Mesenchymal stem cell (in vitro differentiated cells and primary cell): ENCODE results near the gene B3GAT2.

Experiments used
- DNase-seq: peaks from one replicate; pipeline ENCODE4 v3.0.0-alpha.2; 2013
- H2AFZ ChIP-seq: one replicate; pipeline ENCODE4 v1.6.1; 2013; ENCODE audit warnings: low read depth, mild to moderate bottlenecking, control low read depth, inconsistent platforms, low read length, moderate library complexity
- H2AK5ac ChIP-seq: 2 replicates; pipeline ENCODE4 v1.6.1; 2013; ENCODE audit warnings: low read length, moderate library complexity, mild to moderate bottlenecking, inconsistent platforms; ENCODE audit not compliant: severe bottlenecking
- H2BK120ac ChIP-seq: one replicate; pipeline ENCODE4 v1.6.1; 2013; ENCODE audit warnings: low read depth, mild to moderate bottlenecking, inconsistent platforms, low read length, moderate library complexity
- H2BK12ac ChIP-seq, 2 experiments: one replicate each; pipeline ENCODE4 v1.6.1; 2013; ENCODE audit warnings: inconsistent platforms in 2 of 2, low read length in 2 of 2, mild to moderate bottlenecking in 2 of 2, moderate library complexity in 2 of 2, control low read depth in 1 of 2
- H2BK15ac ChIP-seq: one replicate; pipeline ENCODE4 v1.6.1; 2013; ENCODE audit warnings: mild to moderate bottlenecking, low read depth, inconsistent platforms; ENCODE audit not compliant: poor library complexity, severe bottlenecking
- H2BK5ac ChIP-seq: 2 replicates; pipeline ENCODE4 v1.6.1; 2013; ENCODE audit warnings: low read depth, mild to moderate bottlenecking, low read length, control low read depth, inconsistent platforms; ENCODE audit not compliant: poor library complexity, severe bottlenecking
- H3K14ac ChIP-seq, 2 experiments: one replicate each; pipeline ENCODE4 v1.6.1; 2013; ENCODE audit warnings: inconsistent platforms in 2 of 2, low read length in 2 of 2, control low read depth in 1 of 2, mild to moderate bottlenecking in 1 of 2, moderate library complexity in 1 of 2
- H3K18ac ChIP-seq, 2 experiments: one replicate each; pipeline ENCODE4 v1.6.1; 2013; ENCODE audit warnings: inconsistent platforms in 2 of 2, low read length in 2 of 2, control low read depth in 1 of 2, low read depth in 1 of 2, mild to moderate bottlenecking in 1 of 2
- H3K23ac ChIP-seq, 2 experiments: one replicate each; pipeline ENCODE4 v1.6.1; 2013; ENCODE audit warnings: inconsistent platforms in 2 of 2, low read length in 2 of 2, mild to moderate bottlenecking in 2 of 2, moderate library complexity in 2 of 2, control low read depth in 1 of 2
- H3K27ac ChIP-seq: 2 replicates; pipeline ENCODE4 v1.5.1; 2013; ENCODE audit warnings: mild to moderate bottlenecking, moderate library complexity, low read length, control low read depth, inconsistent platforms; ENCODE audit not compliant: poor library complexity, severe bottlenecking
- H3K27me3 ChIP-seq, 2 experiments: 2 replicates each; pipeline versions ENCODE4 v1.6.1 to v1.7.0; 2013; ENCODE audit warnings: low read length in 2 of 2, mild to moderate bottlenecking in 2 of 2, moderate library complexity in 2 of 2, control low read depth in 1 of 2, inconsistent platforms in 1 of 2; ENCODE audit not compliant: control insufficient read depth in 1 of 2, insufficient read depth in 1 of 2
- H3K36me3 ChIP-seq, 2 experiments: 2 replicates each; pipeline versions ENCODE4 v1.6.1 to v1.7.0; 2013; ENCODE audit warnings: low read length in 2 of 2, control low read depth in 1 of 2, inconsistent platforms in 1 of 2, low read depth in 1 of 2, mild to moderate bottlenecking in 1 of 2; ENCODE audit not compliant: insufficient read depth in 2 of 2, control insufficient read depth in 1 of 2
- H3K4ac ChIP-seq, 2 experiments: one replicate each; pipeline ENCODE4 v1.6.1; 2013; ENCODE audit warnings: inconsistent platforms in 2 of 2, low read length in 2 of 2, mild to moderate bottlenecking in 2 of 2, moderate library complexity in 2 of 2, control low read depth in 1 of 2, low read depth in 1 of 2
- H3K4me1 ChIP-seq: 2 replicates; pipeline ENCODE4 v1.6.1; 2013; ENCODE audit warnings: low read depth, low read length, control low read depth; ENCODE audit not compliant: control insufficient read depth, insufficient read depth
- H3K4me2 ChIP-seq: 2 replicates; pipeline ENCODE4 v1.6.1; 2013; ENCODE audit warnings: low read length, mild to moderate bottlenecking, inconsistent platforms; ENCODE audit not compliant: poor library complexity, severe bottlenecking
- H3K4me3 ChIP-seq, 2 experiments: 2 replicates each; pipeline versions ENCODE4 v1.5.1 to v1.7.0; 2013; ENCODE audit warnings: low read length in 2 of 2, mild to moderate bottlenecking in 2 of 2, control low read depth in 1 of 2, low read depth in 1 of 2; ENCODE audit not compliant: insufficient read depth in 1 of 2
- H3K79me1 ChIP-seq: replicated peaks from 2 replicates; pipeline ENCODE4 v1.6.1; 2013; ENCODE audit warnings: mild to moderate bottlenecking, control low read depth, low read length, inconsistent platforms; ENCODE audit not compliant: poor library complexity, severe bottlenecking
- H3K9ac ChIP-seq: 2 replicates; pipeline ENCODE4 v1.7.0; 2013; ENCODE audit warnings: mild to moderate bottlenecking, low read length, moderate library complexity
- H3K9me3 ChIP-seq: 2 replicates; pipeline ENCODE4 v1.7.0; 2013; ENCODE audit warnings: mild to moderate bottlenecking, low read length; ENCODE audit not compliant: control insufficient read depth
- H4K8ac ChIP-seq: one replicate; pipeline ENCODE4 v1.6.1; 2013; ENCODE audit warnings: inconsistent platforms, mild to moderate bottlenecking, low read length, moderate library complexity
- H4K91ac ChIP-seq: one replicate; pipeline ENCODE4 v1.6.1; 2013; ENCODE audit warnings: mild to moderate bottlenecking, low read length, inconsistent platforms
- WGBS: methylation state at CpG from one replicate; pipeline ENCODE4 v1.1.7; 2013; ENCODE audit warnings: mixed read lengths; 5-methylcytosine and 5-hydroxymethylcytosine counted together

The B3GAT2 gene

GRCh38 chr6:70980727-70981126, 23.9 kb upstream of the B3GAT2 start:
- Histone ChIP-seq H3K4me3 (no peak overlapping the region), H2BK12ac (no peak overlapping the region), H3K27ac (no peak overlapping the region), H3K14ac (no peak overlapping the region), H3K23ac (no peak overlapping the region), H3K9me3 (no peaks in the 10 kb centered on the region), H3K4ac (no peak overlapping the region), H2BK5ac (no peak overlapping the region), H4K91ac (no peak overlapping the region), H2BK15ac (no peak overlapping the region), H2BK120ac (no peak overlapping the region), H3K9ac (no peak overlapping the region), H3K4me2 (no peak overlapping the region), H3K36me3 (no peaks in the 10 kb centered on the region), H3K18ac (no peak overlapping the region), H3K79me1 (no peaks in the 10 kb centered on the region), H3K4me1 (no peaks in the 10 kb centered on the region), H4K8ac (no peak overlapping the region), H2AFZ (no peak overlapping the region), H2AK5ac (no peak overlapping the region), H3K27me3 (no peaks in the 10 kb centered on the region)
- no peak for DNase-seq
- 85% methylated on average over 3 of the region's 4 CpGs for WGBS

DNA sequence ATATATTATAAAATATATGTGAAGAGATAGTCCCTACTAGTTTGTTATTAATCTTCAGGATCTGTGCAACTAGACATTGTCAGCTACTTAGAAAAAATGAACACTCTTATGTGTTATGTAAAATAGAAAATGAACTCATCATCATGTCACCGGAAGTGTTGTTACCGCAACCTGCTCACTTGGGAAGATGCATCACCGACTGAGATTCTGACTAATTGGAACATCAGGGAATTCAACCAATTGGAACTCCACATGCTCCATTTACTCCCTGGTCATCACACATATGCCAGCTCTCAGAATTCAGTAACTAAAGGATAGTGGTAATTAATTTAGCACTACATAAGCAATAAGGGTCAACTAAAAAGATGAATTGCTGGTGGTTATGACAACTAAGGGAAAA, 16.7 kb upstream of the B3GAT2 start:
- H2AK5ac ChIP-seq, result no peak overlapping the region
- H2BK120ac ChIP-seq, result no peak overlapping the region
- H3K9me3 ChIP-seq, result no peaks in the 10 kb centered on the region
- no peak overlapping the region for H3K9ac ChIP-seq
- H3K4ac ChIP-seq, result no peak overlapping the region
- WGBS, result 100% methylated on average over 3 of the region's 3 CpGs
- no peak overlapping the region for H2BK15ac ChIP-seq
- H3K27me3 ChIP-seq, result no peaks in the 10 kb centered on the region
- no peak overlapping the region for H3K4me3 ChIP-seq
- H2BK5ac ChIP-seq, result no peak overlapping the region
- H3K14ac ChIP-seq, result no peak overlapping the region
- no peak overlapping the region for H3K27ac ChIP-seq
- H3K36me3 ChIP-seq, result no peaks in the 10 kb centered on the region
- H3K4me2 ChIP-seq, result no peak overlapping the region
- no peak for DNase-seq
- H3K23ac ChIP-seq, result no peak overlapping the region
- H4K91ac ChIP-seq, result no peak overlapping the region
- H3K79me1 ChIP-seq, result no peaks in the 10 kb centered on the region
- no peak overlapping the region for H3K18ac ChIP-seq
- no peaks in the 10 kb centered on the region for H3K4me1 ChIP-seq
- H2AFZ ChIP-seq, result no peak overlapping the region
- no peak overlapping the region for H4K8ac ChIP-seq
- no peak overlapping the region for H2BK12ac ChIP-seq

DNA sequence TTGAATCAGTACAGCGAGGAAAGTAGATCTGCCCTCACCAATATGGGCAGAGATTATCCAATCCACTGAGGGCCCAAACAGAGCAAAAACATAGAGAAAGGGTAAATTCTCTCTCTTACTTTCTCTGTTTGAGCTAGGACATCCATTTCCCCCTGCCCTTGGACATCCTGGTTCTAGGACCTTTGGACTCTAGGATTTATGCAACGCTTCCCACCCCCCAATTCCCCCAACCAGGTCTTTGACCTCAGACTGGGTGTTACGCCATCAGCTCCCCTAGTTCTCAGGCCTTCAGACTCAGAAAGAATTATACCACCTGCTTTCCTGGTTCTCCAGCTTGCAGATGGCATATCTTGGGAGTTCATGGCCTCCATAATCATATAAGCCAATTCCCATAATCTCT, 10.2 kb upstream of the B3GAT2 start:
- H4K91ac ChIP-seq, result no peak overlapping the region
- no peak for DNase-seq
- H3K4me2 ChIP-seq, result no peak overlapping the region
- no peaks in the 10 kb centered on the region for H3K27me3 ChIP-seq
- H3K9ac ChIP-seq, result no peak overlapping the region
- H2BK5ac ChIP-seq, result no peak overlapping the region
- 83% methylated on average over 3 of the region's 3 CpGs for WGBS
- H2BK12ac ChIP-seq, result no peak overlapping the region
- no peak overlapping the region for H3K4me3 ChIP-seq
- no peak overlapping the region for H3K14ac ChIP-seq
- no peaks in the 10 kb centered on the region for H3K9me3 ChIP-seq
- H2BK15ac ChIP-seq, result no peak overlapping the region
- no peak overlapping the region for H2AK5ac ChIP-seq
- H3K36me3 ChIP-seq, result no peaks in the 10 kb centered on the region
- H3K27ac ChIP-seq, result no peak overlapping the region
- H3K4me1 ChIP-seq, result no peaks in the 10 kb centered on the region
- H3K4ac ChIP-seq, result no peak overlapping the region
- no peak overlapping the region for H2AFZ ChIP-seq
- no peak overlapping the region for H3K18ac ChIP-seq
- H3K79me1 ChIP-seq, result no peaks in the 10 kb centered on the region
- no peak overlapping the region for H2BK120ac ChIP-seq
- no peak overlapping the region for H4K8ac ChIP-seq
- no peak overlapping the region for H3K23ac ChIP-seq

DNA sequence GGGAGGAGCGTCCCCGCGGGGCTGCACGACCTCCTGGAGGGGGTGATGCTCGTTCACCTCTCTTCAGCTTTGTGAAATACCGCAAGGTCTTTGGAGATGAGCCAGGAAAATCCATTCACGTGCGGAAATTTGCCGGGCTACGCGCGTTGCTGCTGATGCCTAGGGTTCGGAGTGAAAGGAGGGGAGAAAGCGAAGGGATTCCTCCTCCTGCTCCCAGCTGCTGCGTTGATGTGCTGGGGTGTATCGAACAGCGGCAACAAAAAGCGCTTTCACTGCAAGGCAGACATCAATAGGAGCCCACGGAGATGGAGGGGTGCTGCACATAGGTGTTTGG, 391 bp upstream of the B3GAT2 start:
- no peak overlapping the region for H3K14ac ChIP-seq
- no peak for DNase-seq
- H2AFZ ChIP-seq, result peak overlapping the region; percentile 74
- H3K18ac ChIP-seq, result no peak overlapping the region
- peak overlapping the region; percentile 99 for H3K4me2 ChIP-seq
- H3K4ac ChIP-seq, result no peak overlapping the region
- peaks cover 21% of the 10 kb centered on the region for H3K4me1 ChIP-seq
- H4K91ac ChIP-seq, result no peak overlapping the region
- no peak overlapping the region for H3K9ac ChIP-seq
- H2BK12ac ChIP-seq, result no peak overlapping the region
- H2BK120ac ChIP-seq, result no peak overlapping the region
- peak overlapping the region in 1 of 2 experiments; percentile 9 for H3K23ac ChIP-seq
- peaks cover 55 to 69% of the 10 kb centered on the region in 2 experiments for H3K27me3 ChIP-seq
- no peak overlapping the region for H2AK5ac ChIP-seq
- H2BK15ac ChIP-seq, result no peak overlapping the region
- no peak overlapping the region for H2BK5ac ChIP-seq
- H3K36me3 ChIP-seq, result no peaks in the 10 kb centered on the region
- 13% methylated on average over 19 of the region's 19 CpGs for WGBS
- no peak overlapping the region for H3K27ac ChIP-seq
- H3K9me3 ChIP-seq, result no peaks in the 10 kb centered on the region
- no peaks in the 10 kb centered on the region for H3K79me1 ChIP-seq
- peak overlapping the region; percentile 52 to 75 for H3K4me3 ChIP-seq
- H4K8ac ChIP-seq, result no peak overlapping the region
